GM21717 (cell line): Measurements from ENCODE around the gene C12orf76.
"Not testable (repeated sequence)": the region's sequence is repeated elsewhere in the genome, so short reads cannot be mapped to it uniquely, and the experiment has no call there.

Experiments
- ATAC-seq: cut with Tn5 transposase; IDR thresholded peaks from one replicate; pipeline ENCODE4 v1.9.1; 2021; ENCODE audit warnings: mild to moderate bottlenecking, moderate library complexity; ENCODE audit not compliant: unreplicated experiment

The C12orf76 gene

DNA sequence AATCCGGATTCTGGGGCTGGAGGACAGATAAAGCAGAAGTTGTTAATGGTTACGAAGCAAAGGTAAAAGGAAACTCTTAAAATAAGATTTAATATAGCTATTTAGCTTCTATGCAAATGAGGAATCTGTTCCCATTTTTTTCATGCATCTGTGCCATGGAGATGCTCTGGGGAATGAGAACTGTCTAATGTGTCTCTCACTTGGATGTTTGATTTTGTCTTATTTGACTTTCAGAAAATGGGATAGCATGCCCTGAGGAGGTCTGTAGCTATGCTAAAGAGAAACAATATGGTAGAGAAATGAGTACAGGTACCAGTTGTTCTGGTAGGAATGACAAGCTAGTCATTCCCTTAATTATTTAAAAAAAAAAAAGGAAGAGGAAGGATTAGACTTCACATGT lies 24.3 kb downstream of the C12orf76 start:
- ATAC-seq = no peak

DNA sequence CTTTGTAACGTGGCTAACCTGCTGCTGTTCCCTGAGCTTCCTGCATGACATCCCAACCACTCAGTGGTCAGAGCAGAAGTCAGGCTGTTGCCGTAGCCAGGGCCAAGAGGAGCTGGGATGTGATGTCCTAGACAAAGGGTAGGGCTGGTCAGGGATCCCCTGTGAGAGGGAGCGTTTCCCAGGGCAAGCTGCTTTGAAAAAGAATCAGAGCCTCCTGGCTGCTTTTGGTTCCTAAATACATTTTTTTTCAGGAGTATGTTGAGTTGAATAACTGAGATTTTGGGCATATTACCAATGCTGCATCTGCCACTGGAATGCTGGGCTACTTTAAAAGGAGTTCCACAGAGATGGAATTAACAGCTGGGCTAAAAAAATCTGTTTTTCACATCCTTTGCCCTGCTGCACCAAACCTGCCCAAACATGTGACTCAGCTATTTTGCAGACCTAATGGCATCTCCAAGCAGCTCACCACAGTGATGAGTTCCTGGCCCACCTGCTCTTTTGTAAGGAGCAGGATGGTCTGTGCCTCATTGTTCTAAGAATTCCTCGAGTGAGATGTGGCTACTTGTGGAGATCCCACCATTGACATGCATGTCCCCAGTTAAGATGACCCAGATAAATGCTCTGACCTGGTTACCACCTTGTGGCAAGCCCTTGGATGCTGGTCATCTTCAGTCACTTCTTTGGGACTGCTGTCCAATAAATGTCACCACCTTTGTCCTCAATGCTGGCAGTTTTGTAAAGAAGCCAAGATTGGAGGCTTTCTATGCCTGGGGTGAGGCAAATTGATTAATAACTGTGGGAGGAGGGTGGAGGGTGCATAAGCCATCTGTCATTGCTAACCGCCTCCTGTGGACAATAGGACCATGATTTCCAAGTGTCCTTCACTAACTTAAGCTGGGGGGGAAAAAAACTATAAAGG lies 25.0 kb downstream of the C12orf76 start:
- no peak for ATAC-seq

DNA sequence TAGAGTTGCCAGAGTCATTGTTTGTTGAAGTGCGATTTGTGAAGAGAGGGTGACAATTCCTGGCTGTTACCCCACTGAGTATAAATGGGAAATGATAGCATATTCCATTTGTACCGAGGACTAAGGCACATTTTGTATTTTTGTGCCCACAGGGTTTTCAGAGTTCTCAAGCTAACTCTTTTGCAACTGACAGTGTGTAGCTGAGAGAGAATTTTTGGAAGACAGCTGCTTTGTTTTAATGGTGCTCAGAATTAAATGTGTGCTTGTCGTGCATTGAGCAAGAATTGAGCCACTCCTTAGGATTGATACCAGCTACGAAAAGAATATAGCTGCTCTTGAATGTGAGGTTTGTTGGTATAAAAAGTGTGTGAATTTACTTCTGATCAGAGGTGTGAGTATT lies 27.4 kb downstream of the C12orf76 start:
- ATAC-seq = no peak

DNA sequence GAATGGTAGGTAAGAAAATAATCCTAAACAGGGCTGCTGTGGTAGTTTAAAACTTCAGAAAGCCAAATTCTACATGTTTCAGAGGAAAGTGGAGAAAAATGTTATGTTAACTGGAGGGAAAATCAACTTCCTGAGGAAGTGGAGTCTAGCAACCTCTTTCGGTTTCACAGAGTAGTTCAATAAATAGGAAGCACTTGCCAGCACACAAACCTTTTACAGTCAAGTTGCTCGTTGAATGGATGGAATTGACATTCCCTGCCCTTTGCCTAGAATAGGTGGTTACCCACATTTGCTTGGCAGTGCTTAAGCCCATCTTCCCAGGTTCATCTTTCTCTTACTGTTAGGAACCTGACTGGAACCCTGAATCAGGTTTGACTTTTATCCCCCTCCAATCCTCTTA lies 33.2 kb downstream of the C12orf76 start:
- no peak for ATAC-seq

DNA sequence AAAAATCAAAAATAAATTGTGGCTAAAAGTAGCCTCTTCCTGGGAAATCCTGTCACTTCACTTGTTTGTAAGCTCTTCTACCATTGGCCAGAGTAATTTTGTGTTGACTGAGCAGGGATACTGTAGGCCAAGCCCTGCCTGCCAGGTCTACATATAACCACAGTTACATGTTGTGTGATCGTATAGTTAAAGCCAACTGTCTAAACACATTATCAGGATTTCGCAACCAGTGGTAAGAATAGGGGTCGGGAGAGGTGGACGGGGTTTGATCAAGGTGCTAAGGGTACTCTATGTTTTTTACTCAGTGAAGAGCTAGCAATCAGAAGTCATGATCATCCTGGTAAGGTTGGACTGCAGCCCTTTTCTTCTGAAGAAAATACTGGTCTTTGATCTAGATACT lies 35.7 kb downstream of the C12orf76 start:
- no peak for ATAC-seq

DNA sequence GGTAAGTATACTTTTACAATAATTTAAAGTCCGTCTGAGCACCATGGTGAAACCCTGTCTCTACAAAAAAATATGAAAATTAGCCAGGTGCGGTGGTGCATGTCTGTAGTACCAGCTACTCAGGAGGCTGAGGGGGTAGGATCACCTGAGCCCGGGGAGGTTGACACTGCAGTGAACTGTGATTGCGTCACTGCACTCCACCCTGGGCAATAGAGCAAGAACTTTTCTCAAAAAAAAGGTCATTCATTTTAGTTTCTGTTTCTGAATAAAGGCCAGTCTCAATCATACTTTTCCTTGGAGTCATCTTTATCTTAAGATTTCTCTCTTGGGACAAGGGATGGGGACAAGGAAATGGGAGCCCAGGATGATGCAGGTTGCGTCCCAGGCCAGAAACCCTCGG lies 36.2 kb downstream of the C12orf76 start:
- no peak for ATAC-seq

DNA sequence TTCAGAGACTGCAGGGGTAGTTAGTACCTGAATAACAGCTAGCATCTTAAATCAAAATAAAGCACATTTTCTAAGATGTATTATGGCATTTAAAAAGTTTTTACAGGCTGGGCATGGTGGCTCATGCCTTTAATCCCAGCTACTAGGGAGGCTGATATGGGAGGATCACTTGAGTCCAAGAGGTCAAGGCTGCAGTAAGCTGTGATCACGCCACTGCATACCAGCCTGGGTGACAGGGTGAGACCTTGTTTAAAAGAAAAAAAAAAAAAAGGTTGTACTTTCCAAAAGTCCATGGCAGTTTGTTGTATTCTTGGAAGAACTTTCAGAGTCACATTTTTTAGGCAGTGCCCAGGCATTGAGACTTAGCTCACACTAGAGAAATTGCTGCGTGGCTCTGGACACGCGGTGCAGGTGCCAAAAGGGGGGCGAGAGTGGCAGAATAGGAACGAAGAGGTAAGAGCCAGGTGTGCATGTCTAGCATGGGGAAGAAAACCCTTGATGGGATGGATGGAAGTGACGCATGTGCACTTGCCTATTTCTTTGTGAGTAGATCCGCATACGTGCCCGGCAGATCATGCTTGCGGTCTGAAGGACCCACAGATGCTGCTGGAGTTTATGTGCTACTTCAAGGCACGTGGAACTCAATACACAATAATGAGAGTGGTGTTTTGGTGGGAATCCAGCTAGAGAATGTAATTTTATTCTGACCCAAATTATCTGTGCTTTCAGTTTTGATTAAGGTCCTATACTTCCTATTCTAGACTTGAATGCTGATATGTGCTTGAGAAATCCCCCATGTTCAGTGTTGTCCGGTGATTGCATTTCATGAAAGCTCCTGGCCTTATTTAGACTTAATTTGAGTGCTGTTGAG lies 37.2 kb downstream of the C12orf76 start:
- ATAC-seq = peak; percentile 40

DNA sequence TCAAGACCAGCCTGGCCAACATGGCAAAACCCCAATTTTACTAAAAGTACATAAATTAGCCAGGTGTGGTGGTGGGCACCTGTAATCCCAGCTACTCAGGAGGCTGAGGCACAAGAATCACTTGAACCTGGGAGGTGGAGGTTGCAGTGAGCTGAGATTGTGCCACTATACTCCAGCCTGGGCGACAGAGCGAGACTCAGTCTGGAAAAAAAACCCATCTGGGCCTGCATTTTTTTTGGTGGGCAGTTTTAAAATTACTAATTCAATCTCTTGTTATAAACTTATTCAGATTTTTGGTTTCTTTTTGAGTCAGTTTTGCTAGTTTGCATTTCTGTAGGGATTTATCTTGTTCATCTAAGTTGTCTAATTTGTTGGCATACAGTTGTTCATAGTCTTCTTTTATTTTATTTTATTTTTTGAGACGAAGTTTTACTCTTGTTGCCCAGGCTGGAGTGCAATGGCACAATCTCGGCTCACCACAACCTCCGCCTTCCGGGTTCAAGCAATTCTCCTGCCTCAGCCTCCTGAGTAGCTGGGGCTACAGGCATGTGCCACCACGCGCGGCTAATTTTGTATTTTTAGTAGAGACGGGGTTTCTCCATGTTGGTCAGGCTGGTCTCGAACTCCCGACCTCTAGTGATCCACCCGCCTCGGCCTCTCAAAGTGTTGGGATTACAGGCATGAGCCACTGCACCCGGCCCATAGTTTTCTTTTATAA lies 39.5 kb downstream of the C12orf76 start:
- ATAC-seq = not testable (repeated sequence)

DNA sequence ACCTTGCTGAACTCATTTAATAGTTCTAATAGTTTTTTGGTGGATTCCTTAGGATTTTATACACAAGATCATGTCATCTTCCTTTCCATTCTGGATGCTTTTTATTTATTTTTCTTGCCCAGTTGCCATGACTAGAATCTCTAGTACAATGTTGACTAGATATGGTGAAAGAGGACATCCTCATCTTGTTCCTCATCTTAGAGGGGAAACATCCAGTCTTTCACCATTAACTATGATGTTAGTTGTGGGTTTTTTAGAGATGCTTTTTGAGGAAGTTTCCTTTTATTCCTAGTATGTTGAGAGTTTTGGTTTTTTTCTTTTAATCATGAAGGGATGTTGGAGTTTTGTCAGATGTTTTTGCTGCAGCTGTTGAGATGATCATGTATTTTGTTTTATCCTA lies 40.4 kb downstream of the C12orf76 start:
- ATAC-seq = no peak

DNA sequence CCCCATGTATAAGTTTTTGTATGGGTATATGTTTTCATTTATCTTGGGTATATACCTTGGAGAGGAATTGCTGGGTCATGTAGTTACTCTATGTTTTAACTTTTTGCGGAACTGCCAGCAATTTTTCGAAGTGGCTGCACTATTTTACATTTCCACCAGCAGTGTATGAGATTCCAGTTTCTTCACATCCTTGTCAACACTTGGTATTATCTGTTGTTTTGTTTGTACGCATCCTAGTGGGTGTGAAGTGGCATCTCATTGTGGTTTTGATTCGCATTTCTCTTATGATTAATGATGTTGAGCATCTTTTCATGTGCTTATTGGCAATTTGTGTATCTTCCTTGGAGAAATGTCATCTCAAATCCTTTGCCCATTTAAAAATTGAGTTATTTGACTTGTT lies 42.2 kb downstream of the C12orf76 start:
- no peak for ATAC-seq

DNA sequence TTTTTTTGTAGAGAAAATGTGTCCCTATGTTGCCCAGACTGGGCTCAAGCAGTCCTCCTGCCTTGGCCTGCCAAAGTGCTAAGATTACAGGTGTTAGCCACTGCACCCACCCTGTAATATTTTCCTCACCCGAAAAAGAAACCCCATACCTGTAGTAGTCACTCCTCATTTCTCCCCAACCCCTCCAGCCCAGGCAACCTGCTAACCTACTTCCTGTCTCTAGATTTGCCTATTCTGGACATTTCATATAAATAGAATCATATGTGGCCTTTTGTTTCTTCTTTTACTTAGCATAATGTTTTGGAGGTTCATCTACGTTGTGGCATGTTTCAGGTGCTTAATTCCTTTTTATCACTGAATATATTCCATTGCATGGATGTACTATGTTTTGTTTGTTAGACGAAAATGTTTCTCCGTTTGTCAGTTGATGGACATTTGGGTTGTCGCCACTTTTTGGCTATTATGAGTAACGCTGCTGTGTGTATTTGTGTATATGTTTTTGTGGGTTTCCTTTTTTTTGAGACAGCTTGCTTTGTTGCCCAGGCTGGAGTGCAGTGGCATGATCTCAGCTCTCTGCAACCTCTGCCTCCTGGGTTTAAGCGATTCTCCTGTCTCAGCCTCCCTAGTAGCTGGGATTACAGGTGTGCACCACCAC lies 42.9 kb downstream of the C12orf76 start:
- ATAC-seq = peak; percentile 39

DNA sequence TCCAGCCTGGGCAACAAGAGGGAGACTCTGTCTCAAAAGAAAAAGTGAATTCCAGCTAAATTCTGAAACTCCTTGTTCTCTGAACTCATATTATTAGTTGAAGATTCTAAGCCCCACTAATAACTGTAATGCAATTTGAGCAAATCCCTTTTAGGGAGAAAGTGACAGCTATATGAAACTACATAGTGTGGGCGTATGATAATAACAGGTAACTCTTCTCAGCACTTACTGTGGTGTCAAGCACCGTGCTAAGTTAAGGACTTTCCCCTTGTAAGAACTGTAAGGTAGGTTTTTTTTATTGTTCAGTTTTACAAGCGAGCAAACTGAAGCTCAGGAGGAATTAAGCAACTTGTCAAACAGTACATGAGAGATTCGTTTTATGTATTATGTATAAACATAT lies 43.7 kb downstream of the C12orf76 start:
- ATAC-seq = peak; percentile 46

DNA sequence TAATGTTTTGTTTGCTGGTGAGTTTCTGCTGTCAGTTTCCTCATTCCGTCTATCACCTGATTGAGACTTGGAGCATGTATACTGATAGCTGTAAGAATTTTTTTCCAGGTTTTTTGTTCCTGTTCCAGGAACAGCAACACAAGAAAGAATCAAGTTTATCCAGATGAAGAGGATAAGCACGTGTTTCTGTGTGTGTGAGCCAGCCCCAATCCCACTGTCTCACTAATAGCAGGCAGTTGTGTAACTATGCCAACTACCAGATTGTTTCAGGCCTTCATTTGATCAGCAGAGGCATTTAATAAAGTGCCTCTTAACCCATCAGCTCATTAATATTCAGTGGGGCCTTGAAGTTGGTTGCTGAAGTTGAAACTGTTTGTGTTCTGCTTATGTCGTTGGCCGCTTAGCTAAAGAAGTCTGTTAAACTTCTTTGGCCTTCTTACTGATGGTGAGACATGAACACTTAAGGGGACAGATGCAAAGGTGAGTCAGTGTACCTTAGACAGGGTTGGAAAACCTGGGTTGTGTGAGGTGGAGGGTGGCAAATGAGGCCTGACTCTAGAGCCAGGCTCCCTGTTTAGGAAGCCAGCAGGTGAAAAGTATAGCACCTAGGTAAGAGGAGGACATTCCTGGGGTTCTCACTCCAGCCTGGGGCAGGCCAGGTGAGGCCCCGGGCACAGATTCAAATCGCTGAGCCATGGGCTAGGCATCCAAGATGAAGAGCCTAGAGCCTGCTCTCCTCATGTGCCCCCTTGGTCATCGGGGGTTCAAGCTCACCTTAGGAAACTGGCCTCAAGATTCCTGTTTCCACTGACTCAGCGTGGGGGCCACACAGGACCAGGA lies 45.4 kb downstream of the C12orf76 start:
- ATAC-seq = no peak

DNA sequence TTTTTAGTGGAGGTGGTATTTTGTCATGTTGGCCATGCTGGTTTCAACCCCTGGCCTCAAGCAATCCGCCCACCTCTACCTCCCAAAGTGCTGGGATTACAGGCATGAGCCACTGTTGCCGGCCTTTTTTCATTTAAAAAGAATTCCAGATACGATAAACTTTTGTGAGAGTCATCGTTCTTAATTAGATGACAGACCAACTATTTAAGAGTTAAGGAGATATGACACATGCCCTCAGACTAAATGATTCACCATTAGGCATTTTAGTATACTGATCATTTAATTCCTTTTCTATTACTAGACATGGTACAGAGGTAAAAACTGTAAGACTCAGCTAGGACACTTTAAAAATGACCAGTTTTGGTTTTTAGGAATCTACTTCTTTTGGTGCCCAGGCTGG lies 46.7 kb downstream of the C12orf76 start:
- no peak for ATAC-seq

DNA sequence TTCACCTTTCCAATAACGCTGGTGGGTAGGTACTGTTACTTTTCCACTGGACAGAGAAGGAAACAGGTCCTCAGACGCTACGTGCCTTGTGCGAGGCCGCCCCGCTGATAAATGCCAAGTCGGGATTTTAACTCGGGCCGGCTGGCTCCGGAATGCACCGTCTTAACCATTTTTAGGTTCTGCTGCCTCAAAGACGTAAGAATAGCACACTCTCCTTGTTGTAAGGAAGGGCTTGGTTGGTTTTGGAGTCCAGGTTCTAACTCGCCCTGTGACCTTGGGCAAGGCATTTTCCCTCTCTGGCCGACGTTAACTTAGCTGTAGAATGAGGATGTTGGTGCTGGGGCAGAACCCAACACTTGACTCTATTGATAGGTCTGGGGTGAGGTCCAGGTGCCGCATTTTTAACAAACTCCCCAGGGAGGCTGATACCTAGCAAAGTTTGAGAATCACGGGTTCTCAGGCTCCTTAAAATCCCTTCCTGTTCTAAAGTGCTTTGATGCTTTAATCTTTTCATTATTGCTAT lies 48.3 kb downstream of the C12orf76 start:
- ATAC-seq = no peak

DNA sequence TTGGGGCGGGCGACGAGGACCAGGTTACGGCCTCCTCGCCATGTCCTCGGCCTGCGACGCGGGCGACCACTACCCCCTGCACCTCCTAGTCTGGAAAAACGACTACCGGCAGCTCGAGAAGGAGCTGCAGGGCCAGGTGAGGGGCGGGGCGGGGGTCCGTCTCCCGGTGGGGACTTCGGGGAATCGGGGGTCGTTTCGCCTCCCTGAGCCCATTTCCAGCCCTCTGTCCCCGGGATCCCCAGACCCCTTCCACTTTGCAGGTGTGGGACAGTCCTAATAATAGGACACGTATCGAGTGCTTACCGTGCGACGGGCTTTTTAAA lies 48.7 kb downstream of the C12orf76 start:
- no peak for ATAC-seq

DNA sequence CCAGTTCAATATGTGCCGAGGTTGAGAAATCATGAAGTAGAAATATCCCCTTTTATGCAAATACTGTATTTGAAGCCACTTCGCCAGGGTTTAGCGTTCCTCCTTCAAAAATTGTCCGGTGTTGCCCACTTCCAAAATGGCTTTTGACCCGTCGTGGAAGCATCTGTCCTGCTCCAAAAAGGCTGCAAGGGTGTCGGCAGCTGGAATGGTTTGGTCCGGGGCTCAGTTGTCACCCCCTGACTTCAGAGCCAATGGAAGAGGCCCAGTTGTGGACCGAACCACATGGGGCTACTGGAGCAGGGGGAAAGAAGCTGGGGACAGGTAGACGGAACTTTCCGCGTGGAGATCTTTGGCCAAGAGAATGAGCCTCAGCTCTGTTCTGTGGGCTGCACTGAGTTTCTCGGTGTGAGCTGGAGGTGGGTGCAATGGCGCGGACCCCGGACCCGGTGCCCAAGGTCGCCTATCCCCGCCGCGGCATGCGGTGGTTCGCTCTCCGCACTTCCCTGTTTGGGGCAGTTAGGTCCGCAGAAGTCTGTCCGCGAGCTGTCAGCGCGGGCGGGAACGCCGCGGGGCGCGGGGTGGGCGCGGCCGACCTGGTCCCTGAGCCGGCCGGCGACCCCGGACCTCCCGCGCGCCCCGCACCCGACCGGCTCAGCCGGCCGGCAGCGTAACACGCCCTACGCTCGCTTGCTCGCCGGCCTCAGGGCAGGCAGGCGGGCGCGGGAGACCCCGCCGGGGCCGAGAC lies 49.2 kb downstream of the C12orf76 start, which contains the start of gene ANKRD13A:
ANKRD13A (plus strand) TSS at position 527 of the 745 bp plus-strand sequence. CDS start 259 bp downstream, outside the sequence.
- ATAC-seq = no peak

DNA sequence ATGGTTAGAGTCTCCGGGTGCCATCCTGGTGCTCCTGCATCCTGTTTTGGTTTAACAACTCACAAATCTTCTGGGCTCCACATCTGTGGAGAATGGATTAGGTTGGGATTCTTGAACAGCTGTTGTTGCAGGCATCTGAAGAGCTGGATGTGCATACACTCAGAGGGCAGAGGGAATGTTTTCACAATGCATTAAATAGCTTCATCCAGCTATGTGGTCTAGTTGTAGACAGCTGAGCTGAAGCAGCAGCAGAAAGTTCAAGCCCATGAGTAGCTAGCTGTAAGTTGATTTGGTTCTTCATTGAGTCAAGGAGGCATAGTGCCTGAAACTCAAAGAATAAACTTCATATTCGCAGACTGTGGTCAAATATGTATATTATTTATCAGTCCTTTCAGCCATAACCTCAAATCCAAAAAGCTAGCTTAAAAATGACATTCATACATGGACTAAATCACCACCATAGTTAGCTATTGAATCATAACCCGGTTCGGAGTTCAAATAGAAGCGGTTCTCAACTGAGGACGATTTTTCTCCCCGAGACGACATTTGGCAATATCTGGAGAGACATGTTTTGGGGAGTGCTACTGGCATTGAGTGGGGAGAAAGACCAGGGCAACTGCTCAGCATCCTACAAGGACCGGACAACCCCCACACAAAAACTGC lies 50.0 kb downstream of the C12orf76 start:
- no peak for ATAC-seq
